ENCODE results near the gene PTPRM. TPM values are rescaled to one million over a fixed set of nuclear protein-coding genes. Genes with fewer than 3 reads are reported as not detected.
A peak's percentile ranks its signal among the peaks of the same experiment; 100 is the strongest.

PTPRM gene
- polyA plus RNA-seq, 1 of the 3 experiments (the other 2 are of a cell fraction): 16.0 TPM

- H3K79me2 ChIP-seq (ENCODE audit: insufficient read depth): no peaks in the 10 kb centered on the region
- no peaks in the 10 kb centered on the region for H3K9me3 ChIP-seq
- H3K4me1 ChIP-seq (ENCODE audit: control insufficient read depth in 1 of 2, insufficient read depth in 2 of 2, low read depth in 1 of 2, low read length in 1 of 2): peaks cover 0 to 16% of the 10 kb centered on the region in 2 experiments; a peak in 2 of 4 replicates
- peak overlapping the region in 1 of 2 experiments; percentile 56; a peak in 1 of 4 replicates for H3K27ac ChIP-seq (ENCODE audit: low read depth in 2 of 2, low read length in 1 of 2)
- H4K20me1 ChIP-seq (ENCODE audit: insufficient read depth): no peaks in the 10 kb centered on the region
- H3K4me2 ChIP-seq: no peak overlapping the region
- no peaks in the 10 kb centered on the region for H3K36me3 ChIP-seq (replicated peaks in 1 of 2; ENCODE audit: control insufficient read depth in 1 of 2, insufficient read depth in 2 of 2, low read length in 1 of 2)
- no peak for DNase-seq
- H3K9me2 ChIP-seq: no peaks in the 10 kb centered on the region
- WGBS (ENCODE audit: low lambda C conversion rate): 67% methylated on average over 6 of the region's 7 CpGs
- no peak overlapping the region for H2AFZ ChIP-seq (ENCODE audit: low read depth)
- CTCF ChIA-PET: no interaction called here
- no peak for TF ChIP-seq IRF3 (IDR thresholded peaks at IDR 0.05; ENCODE audit: low read depth, low read length)
- no peak for TF ChIP-seq ZBTB33 (IDR thresholded peaks at IDR 0.05; ENCODE audit: borderline replicate concordance, low read depth)
- TF ChIP-seq EZH2phosphoT487 (IDR thresholded peaks at IDR 0.05; ENCODE audit: borderline replicate concordance, low read depth): no peak
- no peak for TF ChIP-seq MXI1 (IDR thresholded peaks at IDR 0.05; ENCODE audit: low read depth, low read length)
- no peak for TF ChIP-seq FOXJ3 (CRISPR knock-in tag; IDR thresholded peaks at IDR 0.05)
- no peak for TF ChIP-seq CHD2 (IDR thresholded peaks at IDR 0.05; ENCODE audit: low read length, partially characterized antibody)
- TF ChIP-seq, protein P1, sequence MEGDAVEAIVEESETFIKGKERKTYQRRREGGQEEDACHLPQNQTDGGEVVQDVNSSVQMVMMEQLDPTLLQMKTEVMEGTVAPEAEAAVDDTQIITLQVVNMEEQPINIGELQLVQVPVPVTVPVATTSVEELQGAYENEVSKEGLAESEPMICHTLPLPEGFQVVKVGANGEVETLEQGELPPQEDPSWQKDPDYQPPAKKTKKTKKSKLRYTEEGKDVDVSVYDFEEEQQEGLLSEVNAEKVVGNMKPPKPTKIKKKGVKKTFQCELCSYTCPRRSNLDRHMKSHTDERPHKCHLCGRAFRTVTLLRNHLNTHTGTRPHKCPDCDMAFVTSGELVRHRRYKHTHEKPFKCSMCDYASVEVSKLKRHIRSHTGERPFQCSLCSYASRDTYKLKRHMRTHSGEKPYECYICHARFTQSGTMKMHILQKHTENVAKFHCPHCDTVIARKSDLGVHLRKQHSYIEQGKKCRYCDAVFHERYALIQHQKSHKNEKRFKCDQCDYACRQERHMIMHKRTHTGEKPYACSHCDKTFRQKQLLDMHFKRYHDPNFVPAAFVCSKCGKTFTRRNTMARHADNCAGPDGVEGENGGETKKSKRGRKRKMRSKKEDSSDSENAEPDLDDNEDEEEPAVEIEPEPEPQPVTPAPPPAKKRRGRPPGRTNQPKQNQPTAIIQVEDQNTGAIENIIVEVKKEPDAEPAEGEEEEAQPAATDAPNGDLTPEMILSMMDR (IDR thresholded peaks at IDR 0.05): no peak
- H3K27me3 ChIP-seq (ENCODE audit: insufficient read depth): no peaks in the 10 kb centered on the region
- no peaks in the 10 kb centered on the region for H3F3A ChIP-seq (replicated peaks; ENCODE audit: insufficient read depth)
- no peak overlapping the region for H3K9ac ChIP-seq
- POLR2A ChIA-PET: no interaction called here
- H3K4me3 ChIP-seq (ENCODE audit: low read depth in 2 of 2, low read length in 1 of 2): no peak overlapping the region
Observed at GRCh38 chr18:8279781-8280330, 712.7 kb downstream of the PTPRM start.

GRCh38 chr18:8283891-8284585 lies 716.9 kb downstream of the PTPRM start:
- Histone ChIP-seq H3K79me2 (ENCODE audit: insufficient read depth) (no peaks in the 10 kb centered on the region), H2AFZ (ENCODE audit: low read depth) (no peak overlapping the region), H3K4me2 (peak overlapping the region; percentile 40; the same call in 1 of the 2 replicates), H4K20me1 (ENCODE audit: insufficient read depth) (no peaks in the 10 kb centered on the region), H3K27me3 (ENCODE audit: insufficient read depth) (no peaks in the 10 kb centered on the region), H3K9me3 (no peaks in the 10 kb centered on the region), H3K36me3 (replicated peaks in 1 of 2; ENCODE audit: control insufficient read depth in 1 of 2, insufficient read depth in 2 of 2, low read length in 1 of 2) (no peaks in the 10 kb centered on the region), H3K4me3 (ENCODE audit: low read depth in 2 of 2, low read length in 1 of 2) (no peak overlapping the region), H3K9ac (no peak overlapping the region), H3F3A (replicated peaks; ENCODE audit: insufficient read depth) (no peaks in the 10 kb centered on the region), H3K27ac (ENCODE audit: low read depth in 2 of 2, low read length in 1 of 2) (no peak overlapping the region), H3K4me1 (ENCODE audit: control insufficient read depth in 1 of 2, insufficient read depth in 2 of 2, low read depth in 1 of 2, low read length in 1 of 2) (peaks cover 0 to 22% of the 10 kb centered on the region in 2 experiments; a peak in 2 of 4 replicates), H3K9me2 (no peaks in the 10 kb centered on the region)
- no peak for DNase-seq
- CTCF ChIA-PET: interaction anchor here (1.2 to 1.7 kb wide), 2 partner anchors 106 to 197 kb away, joined by 4 to 5 read pairs; no protein-coding TSS in a partner anchor
- WGBS (ENCODE audit: low lambda C conversion rate): 13% methylated on average over 3 of the region's 3 CpGs
- POLR2A ChIA-PET: no interaction called here
- TF ChIP-seq GABPA (IDR thresholded peaks at IDR 0.05; ENCODE audit: low read depth): no peak
- TF ChIP-seq, protein P1 (IDR thresholded peaks at IDR 0.05): no peak
- TF ChIP-seq ELF1 (IDR thresholded peaks at IDR 0.05): no peak
- no peak for TF ChIP-seq REST (IDR thresholded peaks at IDR 0.05; ENCODE audit: low read depth, low read length)
- TF ChIP-seq RXRA (IDR thresholded peaks at IDR 0.05; ENCODE audit: borderline replicate concordance, low read depth): no peak
- no peak for TF ChIP-seq MEF2A (IDR thresholded peaks at IDR 0.05; ENCODE audit: borderline replicate concordance, low read depth)
